Body of pancreas (tissue), 4 donors: ENCODE results near the gene ARF3. TPM values are rescaled to one million over a fixed set of nuclear protein-coding genes. Genes with fewer than 3 reads are reported as not detected.
"Not testable (repeated sequence)": the region's sequence is repeated elsewhere in the genome, so short reads cannot be mapped to it uniquely, and the experiment has no call there.

Source experiments
- ATAC-seq: fragments of 150-250 bp; one replicate; pipeline ENCODE4 v1.9.1; 2016
- DNase-seq, 4 donors: peaks; one replicate each; pipeline ENCODE4 v3.0.0-alpha.2; 2019
- H3K27ac ChIP-seq, 4 donors: fragments of 200-600 bp; sonication (generic); 1 replicate in 3 of 4; 2 replicates in 1 of 4; pipeline versions ENCODE4 v1.5.1 to v1.6.1; 2016 to 2019; ENCODE audit warnings: mild to moderate bottlenecking in 1 of 4, mixed read lengths in 1 of 4, moderate library complexity in 1 of 4
- H3K27me3 ChIP-seq, 2 donors: fragments of 200-600 bp; sonication (generic); one replicate each; pipeline ENCODE4 v1.6.0; 2016; ENCODE audit warnings: mild to moderate bottlenecking in 1 of 2
- H3K36me3 ChIP-seq, 2 donors: fragments of 200-600 bp; sonication (generic); replicated peaks in 1 of 2; 2 replicates each; pipeline ENCODE4 v1.5.1; 2016; ENCODE audit warnings: low read depth in 2 of 2; ENCODE audit not compliant: insufficient read depth in 1 of 2
- H3K4me1 ChIP-seq: fragments of 200-600 bp; sonication (generic); one replicate; pipeline ENCODE4 v1.6.0; 2016
- H3K4me3 ChIP-seq, 2 donors: fragments of 200-600 bp; sonication (generic); 1 replicate in 1 of 2; 2 replicates in 1 of 2; pipeline ENCODE4 v1.5.1; 2016 to 2019
- H3K9me3 ChIP-seq, 3 donors: fragments of 200-600 bp; sonication (generic); 1 replicate in 2 of 3; 2 replicates in 1 of 3; pipeline ENCODE4 v1.5.1; 2016
- CTCF ChIP-seq, 7 experiments: fragments of 450-650 bp in 4 of 7; fragments of 200-600 bp in 3 of 7; sonication (generic) in 3 of 7; IDR thresholded peaks; one replicate each; pipeline ENCODE4 v1.5.1; 2016 to 2019; ENCODE audit warnings: antibody characterized with exemption in 7 of 7
- POLR2A ChIP-seq, 3 donors: fragments of 450-650 bp; IDR thresholded peaks; one replicate each; pipeline ENCODE4 v1.6.1; 2016; ENCODE audit warnings: antibody characterized with exemption in 3 of 3, mild to moderate bottlenecking in 2 of 3
- WGBS, 2 donors: methylation state at CpG; one replicate each; pipeline ENCODE4 v1.1.5; 2017; 5-methylcytosine and 5-hydroxymethylcytosine counted together
- intact Hi-C: fragments of 100-400 bp; cut with DNase I; formaldehyde crosslinking; loops from one replicate; pipeline ENCODE4 v1.15.1; 2023
- total RNA-seq, 2 donors: library from RNA; depleted of rRNA; stranded (reverse); fragments of >200 nt; gene quantifications; one replicate each; pipeline ENCODE4 v1.1.0, GENCODE V29; 2016

Gene ARF3
- total RNA-seq, 2 donors from 2014 or later = 22.3 to 24.1 TPM

- Histone ChIP-seq H3K36me3 (peaks cover 0 to 7% of the 10 kb centered on the region in 2 donors), H3K27ac (peak within 1 kb of the TSS; percentile 51 to 84 (median 79)), H3K4me3 (peak within 1 kb of the TSS; percentile 97 to 99), H3K27me3 (no peaks in the 10 kb centered on the region), H3K4me1 (peaks cover 27% of the 10 kb centered on the region), H3K9me3 (no peaks in the 10 kb centered on the region)
- intact Hi-C loops = no loop called here
- WGBS, 2 donors = 2 to 3% methylated on average over 24 to 38 of the region's 38 CpGs
- DNase-seq (peak; percentile 71 to 78 (median 74)), ATAC-seq (peak; percentile 83)
- peak in 4 of 7 experiments; percentile 10 to 25 (median 18) for TF ChIP-seq CTCF (IDR thresholded peaks at IDR 0.05)
- peak; percentile 71 to 85 (median 83) for TF ChIP-seq POLR2A (IDR thresholded peaks at IDR 0.05)
Measured at GRCh38 chr12:48925304-48926011, 31.8 kb downstream of the ARF3 start, which contains the start of gene FKBP11. Gene FKBP11 (minus strand): TSS chr12:48925492. CDS start chr12:48925428, 64 bp downstream.

- Histone ChIP-seq H3K36me3 (peaks cover 0 to 7% of the 10 kb centered on the region in 2 donors), H3K4me1 (peaks cover 27% of the 10 kb centered on the region), H3K4me3 (peak overlapping the region; percentile 97 to 99), H3K9me3 (no peaks in the 10 kb centered on the region), H3K27me3 (no peaks in the 10 kb centered on the region), H3K27ac (peak overlapping the region; percentile 51 to 84 (median 79))
- DNase-seq (peak; percentile 61 to 71 (median 66)), ATAC-seq (peak; percentile 74)
- peak; percentile 42 to 68 (median 55) for TF ChIP-seq CTCF (IDR thresholded peaks at IDR 0.05)
- no peak for TF ChIP-seq POLR2A (IDR thresholded peaks at IDR 0.05)
- intact Hi-C loops = no loop called here
- WGBS, 2 donors = 0% methylated on average over 17 to 38 of the region's 43 CpGs
Measured at GRCh38 chr12:48924617-48925303, 32.5 kb downstream of the ARF3 start.

- intact Hi-C loops = no loop called here
- Histone ChIP-seq H3K9me3 (no peaks in the 10 kb centered on the region), H3K27ac (no peak overlapping the region), H3K27me3 (no peaks in the 10 kb centered on the region), H3K4me1 (peaks cover 27% of the 10 kb centered on the region), H3K36me3 (peaks cover 0 to 7% of the 10 kb centered on the region in 2 donors), H3K4me3 (no peak overlapping the region)
- DNase-seq (no peak), ATAC-seq (no peak)
- WGBS, 2 donors = 90 to 97% methylated on average over 3 of the region's 3 CpGs
- no peak for TF ChIP-seq POLR2A (IDR thresholded peaks at IDR 0.05)
Measured at GRCh38 chr12:48923117-48923516, 34.2 kb downstream of the ARF3 start.

- no peak for ATAC-seq
- no peak for DNase-seq
- Histone ChIP-seq H3K4me3 (no peak overlapping the region), H3K9me3 (no peaks in the 10 kb centered on the region), H3K27ac (no peak overlapping the region), H3K27me3 (no peaks in the 10 kb centered on the region), H3K36me3 (peaks cover 0 to 6% of the 10 kb centered on the region in 2 donors), H3K4me1 (peaks cover 6% of the 10 kb centered on the region)
- WGBS, 2 donors = 65 to 68% methylated on average over 3 of the region's 3 CpGs
- intact Hi-C loops = no loop called here
- TF ChIP-seq POLR2A (IDR thresholded peaks at IDR 0.05) (no peak), CTCF (IDR thresholded peaks at IDR 0.05) (no peak)
Measured at GRCh38 chr12:48917857-48918537, 39.3 kb downstream of the ARF3 start.

GRCh38 chr12:48910196-48910595 is 47.1 kb downstream of the ARF3 start:
- ATAC-seq = no peak
- H3K36me3 ChIP-seq = no peaks in the 10 kb centered on the region
- peaks cover 32% of the 10 kb centered on the region for H3K4me1 ChIP-seq
- no peaks in the 10 kb centered on the region for H3K9me3 ChIP-seq
- H3K4me3 ChIP-seq = no peak overlapping the region
- peak overlapping the region in 1 of 4 donors; percentile 4 for H3K27ac ChIP-seq
- no peak for TF ChIP-seq POLR2A (IDR thresholded peaks at IDR 0.05)
- TF ChIP-seq CTCF (IDR thresholded peaks at IDR 0.05) = no peak
- intact Hi-C loops = no loop called here
- H3K27me3 ChIP-seq = no peaks in the 10 kb centered on the region
- no peak for DNase-seq

GRCh38 chr12:48909698-48910097 is 47.6 kb downstream of the ARF3 start:
- intact Hi-C loops, H3K9me3 ChIP-seq, DNase-seq, H3K4me3 ChIP-seq, H3K27me3 ChIP-seq, ATAC-seq, H3K36me3 ChIP-seq: not testable (repeated sequence)
- H3K27ac ChIP-seq = peak overlapping the region in 1 of 4 donors; percentile 4
- 83 to 86% methylated on average over 10 to 11 of the region's 11 CpGs for WGBS, 2 donors
- H3K4me1 ChIP-seq = peaks cover 37% of the 10 kb centered on the region
